Colon (tissue), 2 donors: Measurements from ENCODE around the gene WNT10A.
"Not testable (repeated sequence)": the region's sequence is repeated elsewhere in the genome, so short reads cannot be mapped to it uniquely, and the experiment has no call there.

Experiments
- FAIRE-seq: peaks from 2 replicates; lab custom pipeline; 2012; peaks lifted over from hg19 to GRCh38; lab: Jason Lieb, UNC
- donor health status: control.
- donor health status: control.

The WNT10A gene

GRCh38 chr2:218893349-218894150 lies 12.9 kb downstream of the WNT10A start:
- no peak for FAIRE-seq

- FAIRE-seq, result no peak
These were observed 13.7 kb downstream of the WNT10A start for GRCh38 chr2:218894151-218894879.

GRCh38 chr2:218894880-218895157 lies 14.2 kb downstream of the WNT10A start:
- no peak for FAIRE-seq

GRCh38 chr2:218895326-218895725 lies 14.7 kb downstream of the WNT10A start:
- FAIRE-seq, result no peak

- no peak for FAIRE-seq
These were observed 15.3 kb downstream of the WNT10A start for GRCh38 chr2:218895759-218896500.

GRCh38 chr2:218896501-218897393 lies 16.1 kb downstream of the WNT10A start:
- FAIRE-seq, result no peak

- no peak for FAIRE-seq
These were observed 16.9 kb downstream of the WNT10A start for GRCh38 chr2:218897394-218898108.

- FAIRE-seq, result no peak
These were observed 17.6 kb downstream of the WNT10A start for GRCh38 chr2:218898109-218898878.

GRCh38 chr2:218899147-218899546 lies 18.5 kb downstream of the WNT10A start:
- FAIRE-seq, result no peak

- no peak for FAIRE-seq
These were observed 21.8 kb downstream of the WNT10A start for GRCh38 chr2:218902427-218902826.

GRCh38 chr2:218904176-218904575 lies 23.5 kb downstream of the WNT10A start:
- FAIRE-seq, result no peak

GRCh38 chr2:218908721-218909619 lies 28.3 kb downstream of the WNT10A start:
- FAIRE-seq, result no peak

- no peak for FAIRE-seq
These were observed 30.1 kb downstream of the WNT10A start for GRCh38 chr2:218910741-218911140.

GRCh38 chr2:218920504-218920903 lies 39.9 kb downstream of the WNT10A start:
- FAIRE-seq, result no peak

- FAIRE-seq, result no peak
These were observed 44.1 kb downstream of the WNT10A start for GRCh38 chr2:218924757-218925156.

GRCh38 chr2:218925434-218925833 lies 44.8 kb downstream of the WNT10A start:
- FAIRE-seq, result no peak

- no peak for FAIRE-seq
These were observed 46.8 kb downstream of the WNT10A start for GRCh38 chr2:218927422-218927821.

GRCh38 chr2:218927876-218928275 lies 47.2 kb downstream of the WNT10A start:
- FAIRE-seq, result no peak

- not testable (repeated sequence) for FAIRE-seq
These were observed 49.8 kb downstream of the WNT10A start for GRCh38 chr2:218930488-218930887.
